Panc1 (cell line): ENCODE results near the gene SARDH. TPM values are rescaled to one million over a fixed set of nuclear protein-coding genes. Genes with fewer than 3 reads are reported as not detected.

ENCODE experiments used
- ATAC-seq: fragments of 200-7000 bp; cut with Tn5 transposase; 2 replicates; pipeline ENCODE4 v1.9.1; 2020; ENCODE audit warnings: mild to moderate bottlenecking, moderate library complexity
- BruUV-seq: library from RNA; stranded (reverse); fragments of 400-500 nt; replicated peaks from 2 replicates; lab custom pipeline; 2021; lab: Mats Ljungman, UMichigan
- CTCF ChIA-PET: fragments of 300-600 bp; sonication (Branson Sonifier 250); formaldehyde crosslinking; loops from one replicate; lab custom pipeline; 2022; ENCODE audit warnings: antibody characterized with exemption; lab: Charles Lee
- POLR2A ChIA-PET: fragments of 300-600 bp; sonication (Branson Sonifier 250); formaldehyde crosslinking; loops from one replicate; lab custom pipeline; 2022; ENCODE audit warnings: antibody characterized with exemption; lab: Charles Lee
- DNase-seq: peaks from one replicate; pipeline ENCODE4 v3.0.0-alpha.2; 2010; ENCODE audit warnings: low read depth, low spot score
- H3K27ac ChIP-seq: 2 replicates; pipeline ENCODE4 v1.5.1; 2011; ENCODE audit warnings: mild to moderate bottlenecking, low read length, inconsistent platforms
- H3K27me3 ChIP-seq: fragments of 200-500 bp; sonication (Bioruptor generic); 2 replicates; pipeline ENCODE4 v1.6.0; 2014; ENCODE audit warnings: low read length, inconsistent platforms; ENCODE audit not compliant: control insufficient read depth, insufficient read depth
- H3K36me3 ChIP-seq: fragments of 200-500 bp; sonication (Bioruptor generic); 2 replicates; pipeline ENCODE4 v1.5.1; 2014; ENCODE audit warnings: inconsistent platforms, mild to moderate bottlenecking, low read length, moderate library complexity; ENCODE audit not compliant: control insufficient read depth, insufficient read depth
- H3K4me1 ChIP-seq: 2 replicates; pipeline ENCODE4 v1.5.1; 2011; ENCODE audit warnings: inconsistent platforms, mild to moderate bottlenecking, low read length, moderate library complexity; ENCODE audit not compliant: control insufficient read depth, insufficient read depth
- H3K4me3 ChIP-seq, 2 experiments: 2 replicates each; pipeline ENCODE4 v1.5.1; 2011 to 2012; ENCODE audit warnings: low read depth in 2 of 2, low read length in 2 of 2, mild to moderate bottlenecking in 2 of 2, inconsistent platforms in 1 of 2, moderate library complexity in 1 of 2
- H3K9me3 ChIP-seq: fragments of 200-500 bp; sonication (Bioruptor generic); 2 replicates; pipeline ENCODE4 v1.5.1; 2014; ENCODE audit warnings: low read depth, mild to moderate bottlenecking, inconsistent platforms, low read length, moderate library complexity; ENCODE audit not compliant: control insufficient read depth, insufficient read depth
- CTCF ChIP-seq: fragments of 450-650 bp; IDR thresholded peaks from 2 replicates; pipeline ENCODE4 v1.5.1; 2017; ENCODE audit warnings: mild to moderate bottlenecking
- POLR2AphosphoS5 ChIP-seq: IDR thresholded peaks from 2 replicates; pipeline ENCODE4 v1.6.1; 2012; ENCODE audit warnings: mild to moderate bottlenecking, low read depth, low read length, moderate library complexity
- REST ChIP-seq, 2 experiments: IDR thresholded peaks; 2 replicates each; pipeline ENCODE4 v1.6.1; 2011 to 2012; ENCODE audit warnings: low read depth in 2 of 2, control low read depth in 1 of 2, low read length in 1 of 2, mild to moderate bottlenecking in 1 of 2, moderate library complexity in 1 of 2; ENCODE audit not compliant: insufficient read depth in 1 of 2
- SIN3A ChIP-seq: IDR thresholded peaks from 2 replicates; pipeline ENCODE4 v1.6.1; 2012; ENCODE audit warnings: low read depth, mild to moderate bottlenecking, low read length, moderate library complexity, borderline replicate concordance; ENCODE audit not compliant: insufficient read depth
- TCF7L2 ChIP-seq: IDR thresholded peaks from 2 replicates; pipeline ENCODE4 v1.6.1; 2011; ENCODE audit warnings: mild to moderate bottlenecking, low read depth, low read length, inconsistent platforms
- in situ Hi-C: cut with HindIII; loops from 2 replicates; pipeline ENCODE4 v1.10.0; 2016; ENCODE audit warnings: low sequenced_read_pairs, low pct_unique_long_range_greater_than_20kb
- intact Hi-C: fragments of 100-400 bp; cut with micrococcal nuclease; formaldehyde crosslinking; loops from one replicate; pipeline ENCODE4 v1.10.0; 2022; ENCODE audit not compliant: unreplicated experiment
- total RNA-seq: library from RNA; stranded (reverse); gene quantifications from one replicate; pipeline ENCODE4 v1.2.1, GENCODE V29; 2021; ENCODE audit not compliant: unreplicated experiment

SARDH gene
- total RNA-seq, 1 experiment from 2014 or later: 0.13 TPM

GRCh38 chr9:133659516-133659915, 78.6 kb downstream of the SARDH start:
- BruUV-seq: no TSS peak
- ChIA-PET CTCF (interaction anchor here (0.7 kb wide), 1 partner anchor 21 kb away, joined by 4 read pairs; no protein-coding TSS in a partner anchor), POLR2A (no interaction called here)
- TF ChIP-seq REST (IDR thresholded peaks at IDR 0.05; ENCODE audit: insufficient read depth in 1 of 2, low read depth in 2 of 2, low read length in 1 of 2) (no peak), CTCF (no peak), POLR2AphosphoS5 (no peak), SIN3A (no peak), TCF7L2 (no peak)
- no peak for DNase-seq
- Histone ChIP-seq H3K27ac (no peak overlapping the region), H3K9me3 (no peaks in the 10 kb centered on the region), H3K36me3 (no peaks in the 10 kb centered on the region), H3K4me3 (no peak overlapping the region), H3K27me3 (no peaks in the 10 kb centered on the region; the same call in 1 of the 2 replicates), H3K4me1 (no peaks in the 10 kb centered on the region)
- no peak for ATAC-seq
- in situ Hi-C loops (no loop called here), intact Hi-C loops (no loop called here)

GRCh38 chr9:133658442-133659431, 79.4 kb downstream of the SARDH start:
- Histone ChIP-seq H3K27me3 (no peaks in the 10 kb centered on the region; the same call in 1 of the 2 replicates), H3K4me3 (peak overlapping the region in 1 of 2 experiments; percentile 14; a peak in 1 of 4 replicates), H3K9me3 (no peaks in the 10 kb centered on the region), H3K27ac (no peak overlapping the region), H3K4me1 (no peaks in the 10 kb centered on the region), H3K36me3 (no peaks in the 10 kb centered on the region)
- ATAC-seq: peak; percentile 75
- DNase-seq: no peak
- intact Hi-C loops: no loop called here
- CTCF ChIA-PET: interaction anchor here (0.7 kb wide), 1 partner anchor 22 kb away, joined by 4 read pairs; no protein-coding TSS in a partner anchor
- POLR2A ChIA-PET: no interaction called here
- no TSS peak for BruUV-seq
- no peak for TF ChIP-seq TCF7L2
- in situ Hi-C loops: no loop called here
